Measurements from ENCODE around the gene NTN1. TPM values are rescaled to one million over a fixed set of nuclear protein-coding genes. Genes with fewer than 3 reads are reported as not detected.

Gene NTN1
- total RNA-seq, 2 donors from 2014 or later: 68.8 to 79.0 TPM

- Histone ChIP-seq H3K4me3 (no peak overlapping the region), H3K36me3 (no peaks in the 10 kb centered on the region), H3K27ac (peak overlapping the region; percentile 85 to 88), H3K9me3 (no peaks in the 10 kb centered on the region), H3K4me1 (ENCODE audit: control insufficient read depth in 1 of 2, low read depth in 2 of 2) (peaks cover 3 to 42% of the 10 kb centered on the region in 2 donors), H3K27me3 (replicated peaks; ENCODE audit: insufficient read depth) (no peaks in the 10 kb centered on the region)
- TF ChIP-seq, protein P1, sequence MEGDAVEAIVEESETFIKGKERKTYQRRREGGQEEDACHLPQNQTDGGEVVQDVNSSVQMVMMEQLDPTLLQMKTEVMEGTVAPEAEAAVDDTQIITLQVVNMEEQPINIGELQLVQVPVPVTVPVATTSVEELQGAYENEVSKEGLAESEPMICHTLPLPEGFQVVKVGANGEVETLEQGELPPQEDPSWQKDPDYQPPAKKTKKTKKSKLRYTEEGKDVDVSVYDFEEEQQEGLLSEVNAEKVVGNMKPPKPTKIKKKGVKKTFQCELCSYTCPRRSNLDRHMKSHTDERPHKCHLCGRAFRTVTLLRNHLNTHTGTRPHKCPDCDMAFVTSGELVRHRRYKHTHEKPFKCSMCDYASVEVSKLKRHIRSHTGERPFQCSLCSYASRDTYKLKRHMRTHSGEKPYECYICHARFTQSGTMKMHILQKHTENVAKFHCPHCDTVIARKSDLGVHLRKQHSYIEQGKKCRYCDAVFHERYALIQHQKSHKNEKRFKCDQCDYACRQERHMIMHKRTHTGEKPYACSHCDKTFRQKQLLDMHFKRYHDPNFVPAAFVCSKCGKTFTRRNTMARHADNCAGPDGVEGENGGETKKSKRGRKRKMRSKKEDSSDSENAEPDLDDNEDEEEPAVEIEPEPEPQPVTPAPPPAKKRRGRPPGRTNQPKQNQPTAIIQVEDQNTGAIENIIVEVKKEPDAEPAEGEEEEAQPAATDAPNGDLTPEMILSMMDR (IDR thresholded peaks at IDR 0.05): no peak
- no peak for ATAC-seq (ENCODE audit: insufficient number of reproducible peaks, low FRiP score, low read depth)
- DNase-seq (ENCODE audit: low spot score): no peak
Observed at GRCh38 chr17:9116861-9117568, 95.7 kb downstream of the NTN1 start.

DNA sequence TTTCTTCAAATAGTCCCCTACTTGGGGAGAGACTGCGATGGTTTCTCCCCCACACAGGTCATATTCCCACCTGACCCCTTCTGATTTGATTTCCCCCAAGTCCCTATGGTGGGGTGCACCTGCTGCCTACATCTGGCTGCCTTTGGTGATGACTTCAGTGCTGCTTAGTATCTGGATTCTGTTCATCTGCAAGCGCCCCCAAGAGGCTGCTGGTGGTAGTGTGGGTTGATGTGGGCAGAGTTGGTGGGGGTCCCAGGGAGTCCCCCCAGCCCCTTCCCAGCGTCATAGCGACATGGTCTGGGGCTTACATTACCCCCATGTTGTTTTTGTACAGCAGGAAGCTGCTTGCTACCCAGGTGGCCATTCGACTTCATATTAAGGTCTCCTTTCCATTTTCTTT, 99.2 kb downstream of the NTN1 start:
- DNase-seq (ENCODE audit: low spot score) (no peak), ATAC-seq (ENCODE audit: insufficient number of reproducible peaks, low FRiP score, low read depth) (no peak)
- Histone ChIP-seq H3K27me3 (replicated peaks; ENCODE audit: insufficient read depth) (no peaks in the 10 kb centered on the region), H3K9me3 (no peaks in the 10 kb centered on the region), H3K27ac (peak overlapping the region; percentile 76 to 78), H3K4me3 (no peak overlapping the region), H3K36me3 (no peaks in the 10 kb centered on the region), H3K4me1 (ENCODE audit: control insufficient read depth in 1 of 2, low read depth in 2 of 2) (peaks cover 12 to 56% of the 10 kb centered on the region in 2 donors)
- TF ChIP-seq, protein P1 (IDR thresholded peaks at IDR 0.05): peak; percentile 51

- peaks cover 12 to 49% of the 10 kb centered on the region in 2 donors for H3K4me1 ChIP-seq (ENCODE audit: control insufficient read depth in 1 of 2, low read depth in 2 of 2)
- no peaks in the 10 kb centered on the region for H3K36me3 ChIP-seq
- ATAC-seq (ENCODE audit: insufficient number of reproducible peaks, low FRiP score, low read depth): no peak
- TF ChIP-seq, protein P1 (IDR thresholded peaks at IDR 0.05): no peak
- H3K4me3 ChIP-seq: peak overlapping the region; percentile 52
- peak overlapping the region; percentile 76 to 78 for H3K27ac ChIP-seq
- no peak for DNase-seq (ENCODE audit: low spot score)
- H3K27me3 ChIP-seq (replicated peaks; ENCODE audit: insufficient read depth): no peaks in the 10 kb centered on the region
- no peaks in the 10 kb centered on the region for H3K9me3 ChIP-seq
Observed at GRCh38 chr17:9121186-9121820, 100.0 kb downstream of the NTN1 start.

GRCh38 chr17:9123594-9124553, 102.6 kb downstream of the NTN1 start:
- DNase-seq (ENCODE audit: low spot score) (no peak), ATAC-seq (ENCODE audit: insufficient number of reproducible peaks, low FRiP score, low read depth) (peak; percentile 32)
- H3K36me3 ChIP-seq: no peaks in the 10 kb centered on the region
- TF ChIP-seq, protein P1 (IDR thresholded peaks at IDR 0.05): no peak
- H3K27me3 ChIP-seq (replicated peaks; ENCODE audit: insufficient read depth): no peaks in the 10 kb centered on the region
- no peaks in the 10 kb centered on the region for H3K9me3 ChIP-seq
- H3K4me3 ChIP-seq: peak overlapping the region; percentile 58
- H3K27ac ChIP-seq: peak overlapping the region; percentile 56 to 80
- peaks cover 12 to 38% of the 10 kb centered on the region in 2 donors for H3K4me1 ChIP-seq (ENCODE audit: control insufficient read depth in 1 of 2, low read depth in 2 of 2)
